ENCODE data around the gene SOX6. TPM values are rescaled to one million over a fixed set of nuclear protein-coding genes. Genes with fewer than 3 reads are reported as not detected.

The SOX6 gene
- total and polyA plus RNA-seq, 7 donors = 0.61 to 47.6 (median 14.6) TPM

- no peak for TF ChIP-seq CTCF (IDR thresholded peaks at IDR 0.05)
- no peak overlapping the region for H3K4me3 ChIP-seq
- DNase-seq (no peak), ATAC-seq (no peak)
- no peak overlapping the region for H3K27ac ChIP-seq
- H3K9me3 ChIP-seq = no peaks in the 10 kb centered on the region
- H3K36me3 ChIP-seq (ENCODE audit: insufficient read depth in 1 of 2, low read depth in 1 of 2) = no peaks in the 10 kb centered on the region
- H3K4me1 ChIP-seq = no peaks in the 10 kb centered on the region
- no peaks in the 10 kb centered on the region for H3K27me3 ChIP-seq (ENCODE audit: insufficient read depth in 3 of 3, low read length in 2 of 3)
- intact Hi-C loops (cut with DNase I) = no loop called here
- 95 to 99% (median 98%) methylated on average over 2 of the region's 2 CpGs for WGBS, 3 donors
These were observed 329.5 kb downstream of the SOX6 start for GRCh38 chr11:16026849-16027248.

GRCh38 chr11:16018931-16019330, 337.4 kb downstream of the SOX6 start:
- Histone ChIP-seq H3K36me3 (ENCODE audit: insufficient read depth in 1 of 2, low read depth in 1 of 2) (no peaks in the 10 kb centered on the region), H3K4me1 (peaks cover 32% of the 10 kb centered on the region), H3K27ac (peak overlapping the region; percentile 10), H3K27me3 (ENCODE audit: insufficient read depth in 3 of 3, low read length in 2 of 3) (no peaks in the 10 kb centered on the region), H3K4me3 (no peak overlapping the region), H3K9me3 (no peaks in the 10 kb centered on the region)
- TF ChIP-seq CTCF (IDR thresholded peaks at IDR 0.05) = no peak
- DNase-seq (no peak), ATAC-seq (peak in 1 of 4 donors; percentile 48)
- intact Hi-C loops (cut with DNase I) = no loop called here
- WGBS, 3 donors = 72 to 94% (median 85%) methylated on average over 4 of the region's 4 CpGs

- ATAC-seq (no peak), DNase-seq (no peak)
- Histone ChIP-seq H3K9me3 (no peaks in the 10 kb centered on the region), H3K27me3 (ENCODE audit: insufficient read depth in 3 of 3, low read length in 2 of 3) (no peaks in the 10 kb centered on the region), H3K4me1 (peaks cover 56% of the 10 kb centered on the region), H3K36me3 (ENCODE audit: insufficient read depth in 1 of 2, low read depth in 1 of 2) (no peaks in the 10 kb centered on the region), H3K27ac (peak overlapping the region; percentile 38), H3K4me3 (no peak overlapping the region)
- TF ChIP-seq CTCF (IDR thresholded peaks at IDR 0.05) = no peak
- intact Hi-C loops (cut with DNase I) = no loop called here
- WGBS, 3 donors = 60 to 85% (median 65%) methylated on average over 2 of the region's 2 CpGs
These were observed 339.9 kb downstream of the SOX6 start for GRCh38 chr11:16016468-16016829.

DNA sequence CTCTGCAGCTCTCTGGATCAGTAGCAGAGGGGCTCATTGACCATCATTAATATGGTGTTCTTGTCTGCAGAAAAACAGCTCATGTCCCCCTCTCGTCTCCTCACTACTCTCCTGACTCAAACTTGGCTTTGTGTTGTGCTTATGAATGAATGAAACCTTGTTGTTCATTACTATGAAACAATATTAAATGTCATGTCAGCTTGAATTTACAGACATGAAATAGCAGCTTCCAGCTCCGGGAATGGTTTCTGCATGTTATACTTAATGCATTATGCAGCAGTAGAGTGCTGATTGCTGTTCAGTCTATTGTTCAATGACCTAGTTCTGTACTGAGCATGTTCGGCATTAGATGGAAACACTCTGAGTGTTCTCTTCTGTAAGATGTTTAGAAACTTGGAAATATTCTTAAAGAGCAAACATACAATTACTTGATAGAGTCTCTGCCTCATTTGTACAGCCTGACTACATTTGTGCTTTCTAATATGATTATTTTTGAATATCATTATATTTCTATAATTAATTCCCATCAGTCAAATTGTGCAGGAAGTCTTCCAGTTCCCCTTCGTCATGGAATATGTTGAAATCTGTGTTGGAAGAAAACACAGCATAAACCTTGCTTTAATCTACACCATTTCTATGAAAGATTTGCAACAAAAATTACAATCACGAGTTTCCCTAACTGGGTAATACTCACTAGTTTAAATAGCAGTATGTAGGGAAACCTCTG, 340.4 kb downstream of the SOX6 start:
- DNase-seq (no peak), ATAC-seq (no peak)
- TF ChIP-seq CTCF (IDR thresholded peaks at IDR 0.05) = no peak
- 47 to 74% (median 55%) methylated on average over 5 of the region's 5 CpGs for WGBS, 3 donors
- Histone ChIP-seq H3K9me3 (no peaks in the 10 kb centered on the region), H3K4me3 (no peak overlapping the region), H3K4me1 (peaks cover 61% of the 10 kb centered on the region), H3K27me3 (ENCODE audit: insufficient read depth in 3 of 3, low read length in 2 of 3) (no peaks in the 10 kb centered on the region), H3K36me3 (ENCODE audit: insufficient read depth in 1 of 2, low read depth in 1 of 2) (no peaks in the 10 kb centered on the region), H3K27ac (peak overlapping the region; percentile 38)
- intact Hi-C loops (cut with DNase I) = no loop called here

All from psoas muscle (tissue), 8 donors.